Measurements from ENCODE around the gene SHISA9.

DNA sequence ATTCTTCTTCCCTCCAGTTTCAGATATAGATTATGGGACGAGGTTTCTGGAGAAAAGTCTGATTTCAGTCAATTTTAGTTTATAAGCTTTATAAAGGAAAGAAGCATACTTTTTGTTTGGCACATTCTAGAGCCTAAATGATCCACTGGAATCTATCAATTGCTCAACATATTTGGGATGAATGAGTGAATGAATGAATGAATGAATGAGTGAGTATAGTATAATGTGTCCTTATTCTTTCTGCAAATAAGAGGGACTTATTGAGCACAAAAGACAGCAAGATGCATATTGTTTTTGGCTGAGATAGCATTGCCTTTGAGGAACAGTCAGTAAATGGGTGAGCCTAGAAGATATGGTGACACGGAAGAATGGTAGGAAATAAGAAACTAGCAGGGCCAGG is 245.4 kb downstream of the SHISA9 start:
- TF ChIP-seq, protein P1, sequence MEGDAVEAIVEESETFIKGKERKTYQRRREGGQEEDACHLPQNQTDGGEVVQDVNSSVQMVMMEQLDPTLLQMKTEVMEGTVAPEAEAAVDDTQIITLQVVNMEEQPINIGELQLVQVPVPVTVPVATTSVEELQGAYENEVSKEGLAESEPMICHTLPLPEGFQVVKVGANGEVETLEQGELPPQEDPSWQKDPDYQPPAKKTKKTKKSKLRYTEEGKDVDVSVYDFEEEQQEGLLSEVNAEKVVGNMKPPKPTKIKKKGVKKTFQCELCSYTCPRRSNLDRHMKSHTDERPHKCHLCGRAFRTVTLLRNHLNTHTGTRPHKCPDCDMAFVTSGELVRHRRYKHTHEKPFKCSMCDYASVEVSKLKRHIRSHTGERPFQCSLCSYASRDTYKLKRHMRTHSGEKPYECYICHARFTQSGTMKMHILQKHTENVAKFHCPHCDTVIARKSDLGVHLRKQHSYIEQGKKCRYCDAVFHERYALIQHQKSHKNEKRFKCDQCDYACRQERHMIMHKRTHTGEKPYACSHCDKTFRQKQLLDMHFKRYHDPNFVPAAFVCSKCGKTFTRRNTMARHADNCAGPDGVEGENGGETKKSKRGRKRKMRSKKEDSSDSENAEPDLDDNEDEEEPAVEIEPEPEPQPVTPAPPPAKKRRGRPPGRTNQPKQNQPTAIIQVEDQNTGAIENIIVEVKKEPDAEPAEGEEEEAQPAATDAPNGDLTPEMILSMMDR (IDR thresholded peaks at IDR 0.05): no peak
- no peak for TF ChIP-seq POLR2A (IDR thresholded peaks at IDR 0.05)
